Activated T-cell treated with anti-CD3 and anti-CD28 coated beads, Interleukin-2, amount 50 U/mL, for 1 hour (primary cell): ENCODE data around the gene SULF2.
"Not testable (repeated sequence)": the region's sequence is repeated elsewhere in the genome, so short reads cannot be mapped to it uniquely, and the experiment has no call there.

Experiments
- DNase-seq: peaks from one replicate; pipeline ENCODE4 v3.0.0-alpha.2; 2020

SULF2 gene

GRCh38 chr20:47804224-47804825 is 19.0 kb upstream of the SULF2 start:
- DNase-seq, result not testable (repeated sequence)

GRCh38 chr20:47802975-47803374 is 17.7 kb upstream of the SULF2 start:
- no peak for DNase-seq

- DNase-seq, result no peak
Observed at GRCh38 chr20:47802226-47802920, 17.1 kb upstream of the SULF2 start.

GRCh38 chr20:47801759-47802158 is 16.5 kb upstream of the SULF2 start:
- DNase-seq, result no peak

GRCh38 chr20:47801079-47801478 is 15.8 kb upstream of the SULF2 start:
- DNase-seq, result no peak

GRCh38 chr20:47800623-47801022 is 15.3 kb upstream of the SULF2 start:
- DNase-seq, result no peak

- no peak for DNase-seq
Observed at GRCh38 chr20:47799116-47799715, 13.9 kb upstream of the SULF2 start.

- no peak for DNase-seq
Observed at GRCh38 chr20:47796971-47797370, 11.7 kb upstream of the SULF2 start.

- DNase-seq, result no peak
Observed at GRCh38 chr20:47795214-47795907, 10.1 kb upstream of the SULF2 start.

GRCh38 chr20:47794264-47794663 is 9.0 kb upstream of the SULF2 start:
- not testable (repeated sequence) for DNase-seq

- no peak for DNase-seq
Observed at GRCh38 chr20:47792021-47792618, 6.8 kb upstream of the SULF2 start.

GRCh38 chr20:47791084-47791599 is 5.9 kb upstream of the SULF2 start:
- DNase-seq, result no peak

GRCh38 chr20:47790580-47790965 is 5.3 kb upstream of the SULF2 start:
- no peak for DNase-seq

GRCh38 chr20:47789764-47790579 is 4.7 kb upstream of the SULF2 start:
- DNase-seq, result no peak

GRCh38 chr20:47789081-47789763 is 3.9 kb upstream of the SULF2 start:
- no peak for DNase-seq

GRCh38 chr20:47788741-47789080 is 3.4 kb upstream of the SULF2 start:
- no peak for DNase-seq

- DNase-seq, result no peak
Observed at GRCh38 chr20:47786765-47787107, 1.5 kb upstream of the SULF2 start.

GRCh38 chr20:47785854-47786764 is 828 bp upstream of the SULF2 start:
- no peak for DNase-seq

- no peak for DNase-seq
Observed at GRCh38 chr20:47784599-47785310, 526 bp downstream of the SULF2 start.
